Upper lobe of left lung (tissue), 6 donors: ENCODE measurements around the gene ETS1. TPM values are rescaled to one million over a fixed set of nuclear protein-coding genes. Genes with fewer than 3 reads are reported as not detected.

Source experiments
- ATAC-seq, 2 donors: fragments of 200-7000 bp; cut with Tn5 transposase; one replicate each; pipeline ENCODE4 v1.9.1; 2022; ENCODE audit warnings: mild to moderate bottlenecking in 2 of 2, moderate library complexity in 2 of 2; ENCODE audit not compliant: low FRiP score in 2 of 2
- DNase-seq, 2 donors: peaks; one replicate each; pipeline ENCODE4 v3.0.0-alpha.2; 2019 to 2020
- H3K27ac ChIP-seq, 4 donors: fragments of 200-600 bp; sonication (generic); one replicate each; pipeline ENCODE4 v1.5.1; 2016 to 2019
- H3K27me3 ChIP-seq, 4 donors: fragments of 200-600 bp; sonication (generic); one replicate each; pipeline ENCODE4 v1.5.1; 2017 to 2019
- H3K36me3 ChIP-seq, 4 donors: fragments of 200-600 bp; sonication (generic); one replicate each; pipeline ENCODE4 v1.5.1; 2016 to 2019
- H3K4me1 ChIP-seq, 4 donors: fragments of 200-600 bp; sonication (generic); one replicate each; pipeline ENCODE4 v1.5.1; 2018 to 2019
- H3K4me3 ChIP-seq, 4 donors: fragments of 200-600 bp; sonication (generic); one replicate each; pipeline ENCODE4 v1.5.1; 2017 to 2019; ENCODE audit warnings: mild to moderate bottlenecking in 2 of 4, moderate library complexity in 1 of 4
- H3K9me3 ChIP-seq, 4 donors: fragments of 200-600 bp; sonication (generic); one replicate each; pipeline ENCODE4 v1.5.1; 2018 to 2019
- CTCF ChIP-seq, 6 experiments: fragments of 450-650 bp in 4 of 6; fragments of 200-600 bp in 2 of 6; sonication (generic) in 2 of 6; IDR thresholded peaks; one replicate each; pipeline ENCODE4 v1.5.1; 2016 to 2019; ENCODE audit warnings: antibody characterized with exemption in 6 of 6
- EP300 ChIP-seq, 4 donors: sonication (generic); formaldehyde crosslinking; IDR thresholded peaks; one replicate each; pipeline ENCODE4 v1.5.1; 2017; ENCODE audit warnings: antibody characterized with exemption in 4 of 4, control low read depth in 2 of 4
- POLR2A ChIP-seq, 4 donors: fragments of 450-650 bp; IDR thresholded peaks; one replicate each; pipeline ENCODE4 v1.5.1; 2016 to 2017; ENCODE audit warnings: antibody characterized with exemption in 4 of 4, mild to moderate bottlenecking in 2 of 4
- POLR2AphosphoS5 ChIP-seq, 2 donors: sonication (generic); formaldehyde crosslinking; IDR thresholded peaks; one replicate each; pipeline ENCODE4 v1.5.1; 2017; ENCODE audit warnings: antibody characterized with exemption in 2 of 2
- WGBS, 2 donors: methylation state at CpG; one replicate each; pipeline ENCODE4 v1.1.5; 2017 to 2018; 5-methylcytosine and 5-hydroxymethylcytosine counted together
- total RNA-seq, 6 donors: library from RNA; depleted of rRNA in 4 of 6; stranded (reverse); fragments of >200 nt in 4 of 6; gene quantifications; one replicate each; pipeline versions ENCODE4 v1.1.0 to v1.2.1, GENCODE V29; 2016 to 2021
- donor health status: DM: no; HTN: no; CAD: no; lungs with moderate emphysema.
- donor health status: DM: no; HTN: yes; CAD: no; lungs with severe emphysema.

Gene ETS1
- total RNA-seq, 6 donors from 2014 or later, result 29.3 to 107 (median 79.0) TPM

GRCh38 chr11:128552783-128553661, 34.3 kb downstream of the ETS1 start:
- peak; percentile 39 to 56 for ATAC-seq
- WGBS, 2 donors, result 73 to 75% methylated on average over 14 of the region's 14 CpGs
- TF ChIP-seq CTCF (IDR thresholded peaks at IDR 0.05) (no peak), POLR2AphosphoS5 (IDR thresholded peaks at IDR 0.05) (no peak), EP300 (IDR thresholded peaks at IDR 0.05) (no peak), POLR2A (IDR thresholded peaks at IDR 0.05) (no peak)
- no peaks in the 10 kb centered on the region for H3K9me3 ChIP-seq
- H3K4me3 ChIP-seq, result no peak overlapping the region
- no peaks in the 10 kb centered on the region for H3K27me3 ChIP-seq
- no peaks in the 10 kb centered on the region for H3K36me3 ChIP-seq
- H3K4me1 ChIP-seq, result peaks cover 26 to 46% (median 35%) of the 10 kb centered on the region in 4 donors
- peak overlapping the region in 3 of 4 donors; percentile 23 to 62 (median 42) for H3K27ac ChIP-seq
- no peak for DNase-seq

- H3K4me3 ChIP-seq, result no peak overlapping the region
- 78 to 80% methylated on average over 9 of the region's 9 CpGs for WGBS, 2 donors
- no peaks in the 10 kb centered on the region for H3K27me3 ChIP-seq
- no peaks in the 10 kb centered on the region for H3K9me3 ChIP-seq
- H3K4me1 ChIP-seq, result peaks cover 31 to 50% (median 43%) of the 10 kb centered on the region in 4 donors
- no peaks in the 10 kb centered on the region for H3K36me3 ChIP-seq
- H3K27ac ChIP-seq, result peak overlapping the region in 3 of 4 donors; percentile 33 to 91 (median 42)
- TF ChIP-seq POLR2AphosphoS5 (IDR thresholded peaks at IDR 0.05) (no peak), CTCF (IDR thresholded peaks at IDR 0.05) (no peak), EP300 (IDR thresholded peaks at IDR 0.05) (no peak), POLR2A (IDR thresholded peaks at IDR 0.05) (no peak)
- DNase-seq (no peak), ATAC-seq (peak in 1 of 2 donors; percentile 3)
These were observed 35.6 kb downstream of the ETS1 start for GRCh38 chr11:128551611-128552335.

- H3K27ac ChIP-seq, result peak overlapping the region in 3 of 4 donors; percentile 83 to 91 (median 89)
- ATAC-seq (no peak), DNase-seq (no peak)
- H3K27me3 ChIP-seq, result no peaks in the 10 kb centered on the region
- H3K4me3 ChIP-seq, result no peak overlapping the region
- H3K4me1 ChIP-seq, result peaks cover 31 to 53% (median 46%) of the 10 kb centered on the region in 4 donors
- H3K36me3 ChIP-seq, result no peaks in the 10 kb centered on the region
- 94 to 96% methylated on average over 4 of the region's 4 CpGs for WGBS, 2 donors
- TF ChIP-seq EP300 (IDR thresholded peaks at IDR 0.05) (no peak), CTCF (IDR thresholded peaks at IDR 0.05) (no peak), POLR2AphosphoS5 (IDR thresholded peaks at IDR 0.05) (no peak)
- H3K9me3 ChIP-seq, result no peaks in the 10 kb centered on the region
These were observed 36.3 kb downstream of the ETS1 start for GRCh38 chr11:128551058-128551457.

- peak overlapping the region; percentile 83 to 91 (median 90) for H3K27ac ChIP-seq
These were observed 37.0 kb downstream of the ETS1 start for GRCh38 chr11:128550261-128550821.

More at GRCh38 chr11:128550261-128550821, 37.0 kb downstream of the ETS1 start:
- Histone ChIP-seq H3K4me3 (no peak overlapping the region), H3K36me3 (no peaks in the 10 kb centered on the region), H3K27me3 (no peaks in the 10 kb centered on the region), H3K4me1 (peaks cover 31 to 53% (median 46%) of the 10 kb centered on the region in 4 donors), H3K9me3 (no peaks in the 10 kb centered on the region)
- 51 to 64% methylated on average over 4 of the region's 4 CpGs for WGBS, 2 donors
- DNase-seq (no peak), ATAC-seq (peak in 1 of 2 donors; percentile 37)
- peak in 1 of 2 donors; percentile 49 for TF ChIP-seq POLR2AphosphoS5 (IDR thresholded peaks at IDR 0.05)
- TF ChIP-seq CTCF (IDR thresholded peaks at IDR 0.05), result no peak
